A549 (cell line): ENCODE measurements around the gene MYRIP. TPM values are rescaled to one million over a fixed set of nuclear protein-coding genes. Genes with fewer than 3 reads are reported as not detected.

ENCODE experiments used
- ATAC-seq, 2 experiments: fragments of 200-7000 bp in 1 of 2; fragments of >200 bp in 1 of 2; cut with Nextera tagmentation in 1 of 2; cut with Tn5 transposase in 1 of 2; 3 replicates each; pipeline versions ENCODE4 v1.8.0 to v1.9.1; 2018 to 2020; ENCODE audit warnings: mild to moderate bottlenecking in 1 of 2, moderate library complexity in 1 of 2
- CTCF ChIA-PET: fragments of 300-600 bp; sonication (Branson Sonifier 250); formaldehyde crosslinking; extraction: SDS; loops from one replicate; lab custom pipeline; 2021; ENCODE audit warnings: antibody characterized with exemption, inconsistent platforms; lab: Yijun Ruan, JAX
- POLR2A ChIA-PET: fragments of 350-600 bp; formaldehyde crosslinking; extraction: SDS; loops from one replicate; lab custom pipeline; 2021; ENCODE audit warnings: antibody characterized with exemption, inconsistent platforms; lab: Yijun Ruan, JAX
- DNase-seq, 2 experiments: peaks; one replicate each; pipeline versions ENCODE4 v3.0.0 to v3.0.0-alpha.2; 2011 to 2016; ENCODE audit warnings: low read depth in 1 of 2, low spot score in 1 of 2
- FAIRE-seq: peaks from 2 replicates; lab custom pipeline; 2011; peaks lifted over from hg19 to GRCh38; lab: Jason Lieb, UNC
- H3K27ac ChIP-seq, 2 experiments: fragments of >200 bp; sonication (Bioruptor Twin); formaldehyde crosslinking; 3 replicates each; pipeline ENCODE4 v1.5.1; 2016 to 2017
- H3K4me1 ChIP-seq: fragments of >200 bp; sonication (Bioruptor Twin); formaldehyde crosslinking; 3 replicates; pipeline ENCODE4 v1.6.1; 2016
- H3K4me2 ChIP-seq: fragments of >200 bp; sonication (Bioruptor Twin); formaldehyde crosslinking; 3 replicates; pipeline ENCODE4 v1.6.1; 2016
- H3K4me3 ChIP-seq: fragments of >200 bp; sonication (Bioruptor Twin); formaldehyde crosslinking; 3 replicates; pipeline ENCODE4 v1.5.1; 2016
- H3K9me3 ChIP-seq: fragments of >200 bp; sonication (Bioruptor Twin); formaldehyde crosslinking; 3 replicates; pipeline ENCODE4 v1.6.1; 2016
- BHLHE40 ChIP-seq: IDR thresholded peaks from 2 replicates; pipeline ENCODE4 v1.6.1; 2012; ENCODE audit warnings: low read depth, low read length, inconsistent platforms
- CEBPB ChIP-seq, 2 experiments: fragments of >200 bp in 1 of 2; sonication (Bioruptor Twin) in 1 of 2; formaldehyde crosslinking in 1 of 2; IDR thresholded peaks; 2 replicates each; pipeline ENCODE4 v1.6.1; 2012 to 2016
- CHD2 ChIP-seq: fragments of 150-350 bp; IDR thresholded peaks from 2 replicates; pipeline ENCODE4 v1.6.1; 2014; ENCODE audit warnings: low read length; ENCODE audit not compliant: partially characterized antibody
- EP300 ChIP-seq, 2 experiments: fragments of >200 bp; sonication (Bioruptor Twin); formaldehyde crosslinking; IDR thresholded peaks; 2 replicates in 1 of 2; 3 replicates in 1 of 2; pipeline ENCODE4 v1.6.1; 2016 to 2017
- FOSB ChIP-seq: fragments of 250-450 bp; sonication (Bioruptor Pico); IDR thresholded peaks from 2 replicates; pipeline ENCODE4 v1.5.0; 2020; ENCODE audit warnings: mild to moderate bottlenecking, moderate library complexity
- FOSL2 ChIP-seq, 2 experiments: fragments of 450-650 bp in 1 of 2; fragments of >200 bp in 1 of 2; sonication (Bioruptor Twin) in 1 of 2; formaldehyde crosslinking; IDR thresholded peaks; 2 replicates each; pipeline versions ENCODE4 v1.5.0 to v1.6.1; 2016 to 2020; ENCODE audit warnings: mild to moderate bottlenecking in 1 of 2, moderate library complexity in 1 of 2
- FOXS1 ChIP-seq: fragments of 250-450 bp; sonication (Bioruptor Pico); IDR thresholded peaks from 2 replicates; pipeline ENCODE4 v1.5.0; 2020; ENCODE audit warnings: mild to moderate bottlenecking, moderate library complexity
- GATA3 ChIP-seq: IDR thresholded peaks from 2 replicates; pipeline ENCODE4 v1.6.1; 2012; ENCODE audit warnings: borderline replicate concordance
- HEYL ChIP-seq: fragments of 250-450 bp; sonication (Bioruptor Pico); IDR thresholded peaks from 2 replicates; pipeline ENCODE4 v1.8.0; 2021; ENCODE audit warnings: mild to moderate bottlenecking, moderate library complexity
- HOXB13 ChIP-seq: fragments of 250-450 bp; sonication (Bioruptor Pico); IDR thresholded peaks from 2 replicates; pipeline ENCODE4 v1.5.0; 2020; ENCODE audit warnings: low read depth, mild to moderate bottlenecking, moderate library complexity
- MAZ ChIP-seq: fragments of 150-350 bp; IDR thresholded peaks from 2 replicates; pipeline ENCODE4 v1.6.1; 2014; ENCODE audit warnings: antibody characterized with exemption, low read depth, low read length, borderline replicate concordance
- MYC ChIP-seq: IDR thresholded peaks from 2 replicates; pipeline ENCODE4 v1.6.1; 2012; ENCODE audit warnings: mild to moderate bottlenecking, inconsistent platforms, low read length, improper control_type of control experiment, borderline replicate concordance
- POLR2A ChIP-seq: IDR thresholded peaks from 2 replicates; pipeline ENCODE4 v1.6.1; 2012; ENCODE audit warnings: mild to moderate bottlenecking, low read length
- POLR2AphosphoS2 ChIP-seq: conservative IDR thresholded peaks from 2 replicates; pipeline ENCODE4 v1.6.1; 2012; ENCODE audit warnings: low read length, improper control_type of control experiment, inconsistent platforms
- RAD21 ChIP-seq, 2 experiments: fragments of >200 bp in 1 of 2; sonication (Bioruptor Twin) in 1 of 2; formaldehyde crosslinking in 1 of 2; IDR thresholded peaks in 1 of 2; conservative IDR thresholded peaks in 1 of 2; 2 replicates in 1 of 2; 3 replicates in 1 of 2; pipeline ENCODE4 v1.6.1; 2012 to 2018; ENCODE audit warnings: inconsistent platforms in 1 of 2
- RARB ChIP-seq: fragments of 250-450 bp; sonication (Bioruptor Pico); IDR thresholded peaks from 2 replicates; pipeline ENCODE4 v1.8.0; 2021; ENCODE audit warnings: mild to moderate bottlenecking, moderate library complexity
- RCOR1 ChIP-seq: fragments of 150-350 bp; IDR thresholded peaks from 2 replicates; pipeline ENCODE4 v1.6.1; 2014; ENCODE audit warnings: antibody characterized with exemption, low read length, low read depth
- RFX5 ChIP-seq: fragments of 450-650 bp; IDR thresholded peaks from 2 replicates; pipeline ENCODE4 v1.7.1; 2014; ENCODE audit warnings: antibody characterized with exemption, mild to moderate bottlenecking, moderate library complexity
- RNF2 ChIP-seq: fragments of 200-600 bp; sonication (generic); IDR thresholded peaks from 2 replicates; pipeline ENCODE4 v1.6.1; 2016; ENCODE audit warnings: low read depth, mild to moderate bottlenecking, antibody characterized with exemption, moderate library complexity, borderline replicate concordance
- ZFP36 ChIP-seq: fragments of 450-650 bp; IDR thresholded peaks from 2 replicates; pipeline ENCODE4 v1.6.1; 2014; ENCODE audit warnings: borderline replicate concordance; ENCODE audit not compliant: partially characterized antibody
- ZNF302 ChIP-seq: fragments of 250-450 bp; sonication (Bioruptor Pico); IDR thresholded peaks from 2 replicates; pipeline ENCODE4 v1.9.0; 2021; ENCODE audit warnings: inconsistent platforms, mild to moderate bottlenecking, moderate library complexity
- ZSCAN20 ChIP-seq: fragments of 250-450 bp; sonication (Bioruptor Pico); IDR thresholded peaks from 2 replicates; pipeline ENCODE4 v1.8.0; 2022; ENCODE audit warnings: mild to moderate bottlenecking, moderate library complexity
- WGBS: methylation state at CpG from one replicate; pipeline ENCODE4 v1.1.6; 2017; ENCODE audit errors: missing lambda C conversion rate; 5-methylcytosine and 5-hydroxymethylcytosine counted together
- polyA plus RNA-seq, 4 experiments: library from polyadenylated mRNA; depleted of rRNA in 3 of 4; stranded (reverse); fragments of >200 nt; fragmentation: RNase III in 1 of 4; extraction: RNeasy Plus Mini Kit Qiagen cat#74134 plus additional on column Dnase treatment in 1 of 4; gene quantifications; 2 replicates in 3 of 4; 3 replicates in 1 of 4; pipeline ENCODE4 v1.2.3, GENCODE V29; 2011 to 2017
- TF ChIP-seq, protein P1 (sequence below): fragments of >200 bp; sonication (Bioruptor Twin); formaldehyde crosslinking; IDR thresholded peaks from 3 replicates; pipeline ENCODE4 v1.6.1; 2016
- TF ChIP-seq, protein P2 (sequence below): IDR thresholded peaks from 2 replicates; pipeline ENCODE4 v1.6.1; 2012; ENCODE audit warnings: low read depth, borderline replicate concordance
- TF ChIP-seq, protein P3 (sequence below): fragments of >200 bp; sonication (Bioruptor Twin); formaldehyde crosslinking; IDR thresholded peaks from 2 replicates; pipeline ENCODE4 v1.6.1; 2016
- TF ChIP-seq, protein P4 (sequence below): fragments of 450-650 bp; IDR thresholded peaks from 2 replicates; pipeline ENCODE4 v1.6.1; 2014; ENCODE audit warnings: antibody characterized with exemption
- TF ChIP-seq, protein P5 (sequence below): IDR thresholded peaks from 2 replicates; pipeline ENCODE4 v1.6.1; 2012

MYRIP gene
- polyA plus RNA-seq, 2 of the 4 experiments (the other 2 are of a cell fraction), result not detected

DNA sequence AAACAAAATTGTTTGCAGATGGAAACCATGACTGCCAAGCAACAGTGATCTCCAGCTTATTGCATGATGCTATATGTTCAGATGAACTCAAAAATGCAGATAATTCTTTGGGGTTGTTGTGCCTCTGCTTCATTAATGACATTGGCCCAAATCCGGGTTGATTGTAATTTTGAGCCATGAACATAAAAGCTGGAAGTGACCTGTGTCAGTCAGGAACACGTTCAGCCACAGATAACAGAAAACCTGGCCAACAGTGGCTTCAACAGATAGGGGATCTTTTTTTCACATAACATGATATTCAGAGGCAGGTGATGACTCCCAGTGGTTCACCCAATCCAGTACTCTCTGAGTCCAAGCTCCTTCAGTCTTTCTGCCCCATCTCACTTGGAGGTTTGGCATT is 423.2 kb downstream of the MYRIP start:
- ATAC-seq, result no peak
- TF ChIP-seq, protein P1, sequence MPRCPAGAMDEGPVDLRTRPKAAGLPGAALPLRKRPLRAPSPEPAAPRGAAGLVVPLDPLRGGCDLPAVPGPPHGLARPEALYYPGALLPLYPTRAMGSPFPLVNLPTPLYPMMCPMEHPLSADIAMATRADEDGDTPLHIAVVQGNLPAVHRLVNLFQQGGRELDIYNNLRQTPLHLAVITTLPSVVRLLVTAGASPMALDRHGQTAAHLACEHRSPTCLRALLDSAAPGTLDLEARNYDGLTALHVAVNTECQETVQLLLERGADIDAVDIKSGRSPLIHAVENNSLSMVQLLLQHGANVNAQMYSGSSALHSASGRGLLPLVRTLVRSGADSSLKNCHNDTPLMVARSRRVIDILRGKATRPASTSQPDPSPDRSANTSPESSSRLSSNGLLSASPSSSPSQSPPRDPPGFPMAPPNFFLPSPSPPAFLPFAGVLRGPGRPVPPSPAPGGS, result no peak
- TF ChIP-seq RARB (no peak), RCOR1 (no peak), FOSB (CRISPR knock-in tag) (no peak), RFX5 (no peak), HEYL (CRISPR knock-in tag) (no peak), RNF2 (no peak), ZNF302 (CRISPR knock-in tag) (no peak), EP300 (IDR thresholded peaks at IDR 0.05) (no peak), POLR2A (no peak), BHLHE40 (no peak), GATA3 (no peak), ZFP36 (no peak), MAZ (no peak), MYC (no peak), FOSL2 (IDR thresholded peaks at IDR 0.05) (no peak), FOSL2 (CRISPR knock-in tag; IDR thresholded peaks at IDR 0.05) (no peak)
- TF ChIP-seq, protein P2, sequence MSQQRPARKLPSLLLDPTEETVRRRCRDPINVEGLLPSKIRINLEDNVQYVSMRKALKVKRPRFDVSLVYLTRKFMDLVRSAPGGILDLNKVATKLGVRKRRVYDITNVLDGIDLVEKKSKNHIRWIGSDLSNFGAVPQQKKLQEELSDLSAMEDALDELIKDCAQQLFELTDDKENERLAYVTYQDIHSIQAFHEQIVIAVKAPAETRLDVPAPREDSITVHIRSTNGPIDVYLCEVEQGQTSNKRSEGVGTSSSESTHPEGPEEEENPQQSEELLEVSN, result no peak
- 0% methylated on average over 2 of the region's 2 CpGs for WGBS
- Histone ChIP-seq H3K4me2 (no peak overlapping the region), H3K4me3 (no peak overlapping the region), H3K4me1 (no peaks in the 10 kb centered on the region), H3K9me3 (no peaks in the 10 kb centered on the region), H3K27ac (no peak overlapping the region)
- ChIA-PET POLR2A (no interaction called here), CTCF (interaction anchor here (0.9 kb wide), 1 partner anchor 14 kb away, joined by 3 read pairs; no protein-coding TSS in a partner anchor)
- no peak for FAIRE-seq
- no peak for DNase-seq

DNA sequence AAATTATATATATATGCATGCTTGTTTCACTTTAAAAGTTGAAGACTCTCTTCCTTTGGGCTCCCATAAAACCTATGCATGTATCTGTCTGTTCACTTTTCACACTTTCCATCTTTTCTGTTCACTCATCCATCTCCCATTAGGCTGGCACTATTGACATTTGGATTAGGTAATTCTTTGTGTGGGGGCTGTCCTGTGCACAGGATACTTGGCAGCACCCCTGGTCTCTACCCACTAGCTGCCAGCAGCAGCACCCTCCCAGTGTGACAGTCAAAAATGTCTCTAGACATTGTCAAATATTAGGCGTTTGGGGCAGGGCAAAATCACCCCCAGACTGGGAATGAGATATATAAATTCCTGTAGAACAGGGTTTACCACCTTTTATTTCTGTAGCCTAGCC is 427.8 kb downstream of the MYRIP start:
- CTCF ChIA-PET, result interaction anchor here (1.8 kb wide), 1 partner anchor 15 kb away, joined by 3 read pairs; no protein-coding TSS in a partner anchor

More for the DNA sequence above, 427.8 kb downstream of the MYRIP start:
- no peak overlapping the region for H3K27ac ChIP-seq
- POLR2A ChIA-PET, result no interaction called here
- H3K4me3 ChIP-seq, result no peak overlapping the region
- TF ChIP-seq HOXB13 (no peak), ZFP36 (no peak), POLR2AphosphoS2 (no peak), RCOR1 (no peak), MYC (no peak), FOXS1 (CRISPR knock-in tag) (no peak), RAD21 (conservative IDR thresholded peaks at IDR 0.05 in 1 of 2, IDR thresholded peaks at IDR 0.05 in 1 of 2) (no peak), ZSCAN20 (CRISPR knock-in tag) (no peak), CEBPB (IDR thresholded peaks at IDR 0.05) (no peak), BHLHE40 (no peak), RFX5 (no peak), POLR2A (no peak), CHD2 (no peak), MAZ (no peak)
- TF ChIP-seq, protein P2, result no peak
- TF ChIP-seq, protein P1, result no peak
- TF ChIP-seq, protein P3, sequence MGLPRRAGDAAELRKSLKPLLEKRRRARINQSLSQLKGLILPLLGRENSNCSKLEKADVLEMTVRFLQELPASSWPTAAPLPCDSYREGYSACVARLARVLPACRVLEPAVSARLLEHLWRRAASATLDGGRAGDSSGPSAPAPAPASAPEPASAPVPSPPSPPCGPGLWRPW, result no peak
- TF ChIP-seq, protein P4, sequence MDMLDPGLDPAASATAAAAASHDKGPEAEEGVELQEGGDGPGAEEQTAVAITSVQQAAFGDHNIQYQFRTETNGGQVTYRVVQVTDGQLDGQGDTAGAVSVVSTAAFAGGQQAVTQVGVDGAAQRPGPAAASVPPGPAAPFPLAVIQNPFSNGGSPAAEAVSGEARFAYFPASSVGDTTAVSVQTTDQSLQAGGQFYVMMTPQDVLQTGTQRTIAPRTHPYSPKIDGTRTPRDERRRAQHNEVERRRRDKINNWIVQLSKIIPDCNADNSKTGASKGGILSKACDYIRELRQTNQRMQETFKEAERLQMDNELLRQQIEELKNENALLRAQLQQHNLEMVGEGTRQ, result no peak
- TF ChIP-seq, protein P5, sequence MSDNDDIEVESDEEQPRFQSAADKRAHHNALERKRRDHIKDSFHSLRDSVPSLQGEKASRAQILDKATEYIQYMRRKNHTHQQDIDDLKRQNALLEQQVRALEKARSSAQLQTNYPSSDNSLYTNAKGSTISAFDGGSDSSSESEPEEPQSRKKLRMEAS, result no peak
- no peaks in the 10 kb centered on the region for H3K4me1 ChIP-seq
- FAIRE-seq (no peak), ATAC-seq (no peak), DNase-seq (no peak)
- WGBS, result 20% methylated on average over 1 of the region's 1 CpG
- no peaks in the 10 kb centered on the region for H3K9me3 ChIP-seq
- H3K4me2 ChIP-seq, result no peak overlapping the region
